A673 (cell line): ENCODE data around the gene DTNA.

ENCODE experiments used
- EZH2 ChIP-seq: fragments of 200-600 bp; sonication (generic); IDR thresholded peaks from 2 replicates; pipeline ENCODE4 v1.6.1; 2017; ENCODE audit warnings: borderline replicate concordance, low read depth, mild to moderate bottlenecking, mixed read lengths, antibody characterized with exemption, low read length; ENCODE audit not compliant: poor library complexity, severe bottlenecking
- TF ChIP-seq, protein P1 (sequence below): fragments of 300-800, 200-600 bp; sonication (generic); conservative IDR thresholded peaks from 2 replicates; pipeline ENCODE4 v1.5.1; 2017; ENCODE audit warnings: low read depth, mild to moderate bottlenecking, antibody characterized with exemption, low read length, moderate library complexity, mixed read lengths

DNA sequence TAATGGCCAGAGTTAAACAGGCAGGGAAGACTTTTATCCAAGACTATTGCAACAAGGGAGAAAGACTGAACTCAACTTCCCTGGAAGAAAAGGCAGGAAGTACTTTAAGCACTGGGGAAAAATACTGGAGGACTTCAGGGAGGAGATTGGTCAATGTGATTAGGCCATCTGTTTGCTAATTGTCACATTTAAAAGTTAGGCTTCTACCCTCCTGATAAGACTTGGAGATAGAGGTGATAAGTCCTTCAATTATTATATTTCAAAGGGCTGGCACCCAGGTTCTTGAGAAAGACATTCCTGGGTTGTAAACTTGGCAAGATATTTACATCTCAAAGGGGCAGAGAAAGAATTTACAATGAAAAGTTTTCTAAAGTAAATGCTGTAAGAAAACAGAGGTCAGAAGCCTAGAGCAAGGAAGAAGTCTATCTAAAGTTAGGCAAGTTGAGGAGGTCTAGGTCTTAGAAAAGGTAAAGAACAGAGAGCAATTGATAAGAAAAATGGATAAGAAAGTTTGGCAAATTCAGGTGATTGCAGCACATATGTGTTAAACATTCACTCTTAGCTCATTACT lies 48.4 kb downstream of the DTNA start:
- TF ChIP-seq, protein P1, sequence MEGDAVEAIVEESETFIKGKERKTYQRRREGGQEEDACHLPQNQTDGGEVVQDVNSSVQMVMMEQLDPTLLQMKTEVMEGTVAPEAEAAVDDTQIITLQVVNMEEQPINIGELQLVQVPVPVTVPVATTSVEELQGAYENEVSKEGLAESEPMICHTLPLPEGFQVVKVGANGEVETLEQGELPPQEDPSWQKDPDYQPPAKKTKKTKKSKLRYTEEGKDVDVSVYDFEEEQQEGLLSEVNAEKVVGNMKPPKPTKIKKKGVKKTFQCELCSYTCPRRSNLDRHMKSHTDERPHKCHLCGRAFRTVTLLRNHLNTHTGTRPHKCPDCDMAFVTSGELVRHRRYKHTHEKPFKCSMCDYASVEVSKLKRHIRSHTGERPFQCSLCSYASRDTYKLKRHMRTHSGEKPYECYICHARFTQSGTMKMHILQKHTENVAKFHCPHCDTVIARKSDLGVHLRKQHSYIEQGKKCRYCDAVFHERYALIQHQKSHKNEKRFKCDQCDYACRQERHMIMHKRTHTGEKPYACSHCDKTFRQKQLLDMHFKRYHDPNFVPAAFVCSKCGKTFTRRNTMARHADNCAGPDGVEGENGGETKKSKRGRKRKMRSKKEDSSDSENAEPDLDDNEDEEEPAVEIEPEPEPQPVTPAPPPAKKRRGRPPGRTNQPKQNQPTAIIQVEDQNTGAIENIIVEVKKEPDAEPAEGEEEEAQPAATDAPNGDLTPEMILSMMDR: no peak
- no peak for TF ChIP-seq EZH2
